ENCODE measurements around the gene DEFB124.
"Not testable (repeated sequence)": the region's sequence is repeated elsewhere in the genome, so short reads cannot be mapped to it uniquely, and the experiment has no call there.

DEFB124 gene

DNA sequence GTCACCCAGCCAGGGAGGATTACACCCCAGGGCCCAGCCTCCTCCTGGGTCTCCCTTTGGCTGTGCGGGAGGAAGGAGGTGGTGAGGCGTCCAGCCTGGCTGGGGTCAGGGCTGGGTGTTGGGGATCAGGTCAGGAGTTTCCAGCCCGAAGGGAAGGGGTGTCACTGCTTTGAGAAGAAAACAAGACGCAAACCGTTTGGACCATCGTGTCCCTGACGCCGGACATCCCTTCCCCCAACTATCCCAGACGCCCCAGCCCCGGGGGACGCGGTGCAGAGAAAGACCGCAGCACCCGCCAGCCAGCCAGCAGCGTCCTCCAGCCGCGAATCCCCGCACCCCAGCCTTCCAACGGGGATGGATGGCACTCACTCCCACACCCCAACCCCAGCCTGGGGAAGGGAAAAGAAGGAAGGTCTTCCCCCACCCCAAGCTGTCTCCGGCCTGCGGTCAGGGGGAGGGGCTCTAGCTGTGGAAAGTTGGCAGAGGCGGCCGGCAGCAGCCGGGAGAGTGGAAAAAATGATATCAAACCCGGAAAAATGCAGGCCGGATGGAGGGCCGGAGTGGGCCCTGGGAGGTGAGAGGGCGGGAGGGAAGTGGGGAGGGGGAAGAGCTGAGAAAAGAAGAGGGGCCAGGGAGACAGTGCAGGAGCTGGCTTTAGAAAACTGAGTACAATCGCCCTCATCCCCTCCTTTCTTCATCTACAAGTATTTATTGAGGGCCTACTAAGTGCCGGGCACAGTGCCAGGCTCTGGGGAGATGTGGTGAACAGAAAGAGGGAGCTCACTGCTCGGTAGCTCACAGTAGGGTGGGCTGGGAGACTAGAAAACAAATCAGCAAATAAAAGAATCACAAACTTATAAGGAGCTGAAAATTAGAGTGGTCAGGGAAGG lies 10.8 kb upstream of the DEFB124 start:
- DNase-seq, result no peak

DNA sequence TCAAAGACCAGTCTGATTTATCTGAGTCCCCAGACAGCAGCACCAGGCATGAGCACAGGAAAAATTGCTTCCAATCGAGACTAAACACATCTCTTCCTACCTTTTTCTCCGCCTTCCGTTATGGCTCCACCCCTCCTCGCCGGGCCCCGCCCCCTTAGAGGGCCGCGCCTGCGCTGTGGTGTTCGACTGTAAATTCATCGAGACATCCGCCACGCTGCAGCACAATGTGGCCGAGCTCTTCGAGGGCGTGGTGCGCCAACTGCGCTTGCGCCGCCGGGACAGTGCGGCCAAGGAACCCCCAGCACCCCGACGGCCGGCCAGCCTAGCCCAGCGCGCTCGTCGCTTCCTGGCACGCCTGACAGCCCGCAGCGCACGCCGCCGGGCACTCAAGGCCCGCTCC lies 9.1 kb upstream of the DEFB124 start:
- no peak for DNase-seq

DNA sequence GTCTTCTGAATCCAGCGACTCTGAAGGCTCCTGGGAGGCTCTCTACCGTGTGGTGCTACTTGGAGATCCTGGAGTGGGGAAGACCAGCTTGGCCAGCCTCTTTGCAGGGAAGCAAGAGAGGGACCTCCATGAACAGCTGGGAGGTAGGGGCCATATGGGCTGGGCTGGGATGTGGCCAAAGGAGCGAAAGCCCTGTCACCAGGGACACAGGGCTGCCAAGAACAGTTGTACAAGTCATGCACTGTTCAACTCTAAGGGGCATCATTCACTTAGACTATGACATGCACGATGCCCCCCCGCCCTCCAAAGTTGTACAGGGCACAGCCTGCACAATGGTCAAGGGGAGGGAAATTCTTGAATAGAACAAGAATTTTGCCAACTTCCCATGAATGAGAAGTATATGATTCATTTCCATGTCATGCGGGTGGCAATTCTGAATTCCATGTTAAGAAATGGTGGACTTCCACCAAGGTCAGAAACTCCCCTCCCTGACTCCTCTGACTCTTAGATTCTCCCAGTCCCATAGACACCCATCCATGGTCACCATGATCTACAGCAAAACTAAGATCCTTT lies 1.8 kb upstream of the DEFB124 start:
- no peak for DNase-seq

DNA sequence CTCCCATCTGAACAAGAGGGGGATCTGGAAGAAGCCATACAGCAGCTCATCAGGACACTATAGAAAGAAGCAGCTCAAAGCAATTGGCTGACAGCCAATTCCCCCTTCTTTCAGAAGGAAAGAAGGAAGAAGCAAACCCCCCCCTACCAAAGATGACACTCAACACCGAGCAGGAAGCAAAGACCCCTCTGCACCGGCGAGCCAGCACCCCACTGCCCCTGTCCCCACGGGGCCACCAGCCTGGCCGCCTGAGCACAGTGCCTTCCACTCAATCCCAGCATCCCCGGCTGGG lies 1.3 kb upstream of the DEFB124 start:
- DNase-seq, result no peak

DNA sequence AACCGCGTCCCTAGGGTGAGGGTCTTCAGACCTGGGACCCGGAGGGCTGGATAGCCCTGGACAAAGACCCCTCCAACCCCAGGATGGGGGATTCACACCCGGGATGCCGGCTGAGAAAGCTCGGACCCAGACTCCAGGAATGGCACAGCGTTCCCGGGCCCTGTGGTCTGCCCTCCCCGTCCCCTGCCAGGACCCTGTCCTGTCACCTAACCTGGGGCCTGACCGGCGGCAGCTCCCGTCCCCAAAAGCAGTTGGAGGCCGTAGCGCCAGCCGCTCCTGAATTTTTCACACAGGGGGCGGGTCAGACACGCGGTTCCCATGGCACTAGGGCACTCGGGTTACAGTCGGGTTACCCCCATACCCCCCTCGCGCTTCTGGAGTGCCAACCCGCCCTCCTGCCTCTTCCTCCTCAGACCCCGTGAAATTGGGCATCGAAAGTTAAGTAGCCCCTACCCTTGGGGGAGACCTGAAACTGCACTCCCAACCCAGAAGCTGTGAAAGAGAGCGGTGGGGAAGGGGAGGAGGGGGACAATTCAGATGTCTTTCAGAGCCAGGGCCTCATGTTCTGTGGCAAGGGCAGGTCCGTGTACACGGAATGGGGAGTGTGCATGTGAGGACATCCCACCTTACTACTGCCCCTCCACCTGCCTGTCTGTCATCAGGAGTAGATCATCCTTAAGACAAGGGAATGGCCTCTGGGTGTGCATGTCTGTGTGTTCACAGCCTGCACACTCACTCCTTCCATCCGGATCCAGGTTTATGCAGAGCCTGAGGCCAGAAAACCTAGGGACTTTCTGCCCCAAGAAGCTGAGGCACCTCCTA lies 756 bp upstream of the DEFB124 start:
- DNase-seq, result no peak

DNA sequence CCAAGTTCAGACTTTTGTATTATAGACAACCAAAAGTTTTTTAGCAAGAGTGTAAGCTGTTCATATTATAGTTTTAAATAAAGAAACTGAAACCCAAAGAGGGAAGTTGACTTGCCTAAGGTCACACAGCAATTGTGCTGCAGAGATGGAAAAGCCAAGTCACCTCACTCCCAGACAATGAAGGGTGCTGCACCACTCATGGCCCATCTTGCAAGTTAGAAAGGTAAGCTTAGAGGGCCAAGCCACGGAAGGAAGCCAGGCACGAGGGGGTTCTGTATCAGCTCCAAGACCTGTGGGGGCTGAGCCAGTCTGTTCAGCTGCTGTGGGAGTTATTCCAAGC lies 860 bp downstream of the DEFB124 start:
- DNase-seq, result no peak

DNA sequence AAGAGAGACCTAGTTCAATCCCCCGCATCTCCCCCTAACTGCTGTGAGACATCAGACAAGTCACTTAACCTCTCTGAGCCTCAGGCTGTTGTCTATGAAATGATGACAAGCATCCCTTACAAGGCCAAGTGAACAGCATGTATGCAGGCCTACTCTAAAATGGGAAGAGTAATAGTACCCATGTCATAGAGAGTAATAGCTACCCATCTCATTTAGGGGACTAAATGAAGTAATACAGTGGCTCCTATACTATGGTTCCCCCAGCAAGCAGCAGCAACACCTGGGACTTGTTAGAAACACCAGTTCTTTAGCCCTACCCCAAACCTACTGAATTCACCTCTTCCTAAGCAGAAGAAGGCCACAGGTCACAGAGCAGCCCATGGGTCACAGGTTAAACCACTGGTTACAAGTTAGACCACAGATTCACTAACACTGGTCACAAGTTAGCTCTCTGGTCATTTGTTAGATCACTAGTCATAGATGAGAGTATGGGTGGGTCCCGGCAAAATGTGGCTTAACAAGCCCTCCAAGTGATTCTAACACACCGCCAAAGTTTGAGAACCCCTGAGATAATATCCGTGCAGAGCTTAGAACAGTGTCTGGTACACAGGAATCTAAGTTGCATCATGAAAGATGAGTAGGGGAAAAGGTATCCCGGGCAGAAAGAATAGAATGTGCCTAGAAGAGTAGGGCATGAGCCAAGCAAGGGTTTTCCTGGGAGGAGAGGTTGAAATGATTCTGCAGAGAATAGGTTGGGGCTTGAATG lies 1.4 kb downstream of the DEFB124 start:
- no peak for DNase-seq

DNA sequence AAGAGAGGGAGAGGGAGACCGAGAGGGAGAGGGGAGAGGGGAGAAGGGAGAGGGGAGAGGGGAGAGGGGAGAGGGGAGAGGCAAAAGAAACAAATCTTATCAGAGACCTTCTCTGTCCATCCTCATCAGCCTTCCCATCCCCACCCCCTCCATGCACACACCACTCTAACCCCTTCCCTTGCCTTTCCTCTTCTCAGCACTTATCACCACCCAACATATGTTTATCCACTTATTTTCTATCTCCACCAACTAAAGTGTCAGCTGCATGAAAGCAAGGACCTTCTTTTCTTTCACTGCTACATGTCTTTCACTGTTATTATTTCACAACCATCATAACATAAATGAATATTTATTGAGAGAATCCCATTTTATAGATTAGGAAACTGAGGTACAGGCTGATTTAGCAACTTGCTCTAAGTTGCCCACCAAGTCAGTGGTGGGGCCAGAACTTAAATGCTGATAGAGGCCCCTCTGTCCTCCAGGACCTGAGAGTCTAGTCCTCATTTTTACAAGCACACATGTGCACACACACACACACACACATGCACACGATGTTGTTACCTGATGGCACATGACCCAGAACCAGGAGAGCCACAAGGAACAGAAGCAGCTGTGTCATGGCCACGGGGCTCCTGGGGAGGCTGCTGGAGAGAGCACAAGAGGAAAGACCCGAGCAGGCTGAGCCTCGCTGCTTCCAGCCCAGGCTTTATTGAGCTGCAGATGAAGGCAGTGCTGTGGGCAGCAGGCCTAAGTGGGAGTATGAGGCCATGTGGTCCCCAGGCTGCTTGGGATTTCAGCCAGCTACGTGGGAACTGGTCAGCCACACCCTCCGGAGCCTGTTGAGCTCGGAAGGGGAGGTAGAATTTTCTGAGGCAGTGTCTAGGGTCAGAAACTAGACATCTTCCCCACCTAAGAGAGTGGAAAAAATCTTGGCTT lies 2.3 kb downstream of the DEFB124 start:
- no peak for DNase-seq

DNA sequence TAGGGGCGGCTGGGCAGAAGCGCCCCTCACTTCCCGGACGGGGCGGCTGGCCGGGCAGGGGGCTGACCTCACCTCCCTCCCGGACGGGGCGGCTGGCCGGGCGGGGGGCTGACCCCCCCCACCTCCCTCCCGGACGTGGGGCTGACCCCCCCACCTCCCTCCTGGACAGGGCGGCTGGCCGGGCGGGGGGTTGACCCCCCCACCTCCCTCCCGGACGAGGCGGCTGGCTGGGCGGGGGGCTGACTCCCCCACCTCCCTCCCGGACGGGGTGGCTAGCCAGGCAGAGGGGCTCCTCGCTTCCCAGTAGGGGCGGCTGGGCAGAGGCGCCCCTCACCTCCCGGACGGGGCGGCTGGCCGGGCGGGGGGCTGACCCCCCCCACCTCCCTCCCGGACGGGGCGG lies 4.0 kb downstream of the DEFB124 start:
- not testable (repeated sequence) for DNase-seq

DNA sequence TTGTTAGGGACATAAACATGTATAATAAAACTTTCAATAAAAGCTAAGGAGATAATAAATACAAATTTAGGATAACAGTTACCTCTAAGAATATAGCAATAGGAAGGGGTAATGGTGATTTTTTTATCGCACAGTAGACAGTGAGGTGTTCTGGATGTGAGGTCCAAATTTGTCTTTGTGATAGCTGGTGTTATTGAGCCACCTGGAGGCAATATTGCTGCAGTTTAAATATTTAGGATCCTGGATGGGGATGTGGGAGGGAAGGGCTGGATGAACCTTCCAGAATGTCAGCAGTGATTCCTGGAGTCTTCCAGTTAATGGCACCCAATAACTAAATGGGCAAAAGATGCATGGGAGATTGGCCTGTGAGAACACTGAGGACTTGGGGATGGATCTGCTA lies 20.6 kb downstream of the DEFB124 start:
- DNase-seq, result no peak

DNA sequence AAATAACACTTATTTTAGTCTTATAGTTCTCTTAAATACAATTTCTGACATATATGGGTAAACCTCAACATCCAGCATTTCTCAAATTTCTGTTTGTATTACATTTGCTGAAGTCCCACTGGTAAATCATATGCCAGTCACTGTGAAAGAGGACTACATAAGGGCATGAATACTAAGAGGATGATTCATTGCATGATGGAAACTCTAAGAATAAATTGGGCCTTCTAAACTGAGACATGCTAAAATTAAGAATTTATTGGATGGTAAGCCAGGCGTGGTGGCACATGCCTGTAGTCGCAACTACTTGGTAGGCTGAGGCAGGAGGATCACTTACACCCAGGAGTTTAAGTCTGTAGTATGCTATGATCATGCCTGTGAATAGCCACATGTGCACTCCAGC lies 22.4 kb downstream of the DEFB124 start:
- DNase-seq, result no peak

DNA sequence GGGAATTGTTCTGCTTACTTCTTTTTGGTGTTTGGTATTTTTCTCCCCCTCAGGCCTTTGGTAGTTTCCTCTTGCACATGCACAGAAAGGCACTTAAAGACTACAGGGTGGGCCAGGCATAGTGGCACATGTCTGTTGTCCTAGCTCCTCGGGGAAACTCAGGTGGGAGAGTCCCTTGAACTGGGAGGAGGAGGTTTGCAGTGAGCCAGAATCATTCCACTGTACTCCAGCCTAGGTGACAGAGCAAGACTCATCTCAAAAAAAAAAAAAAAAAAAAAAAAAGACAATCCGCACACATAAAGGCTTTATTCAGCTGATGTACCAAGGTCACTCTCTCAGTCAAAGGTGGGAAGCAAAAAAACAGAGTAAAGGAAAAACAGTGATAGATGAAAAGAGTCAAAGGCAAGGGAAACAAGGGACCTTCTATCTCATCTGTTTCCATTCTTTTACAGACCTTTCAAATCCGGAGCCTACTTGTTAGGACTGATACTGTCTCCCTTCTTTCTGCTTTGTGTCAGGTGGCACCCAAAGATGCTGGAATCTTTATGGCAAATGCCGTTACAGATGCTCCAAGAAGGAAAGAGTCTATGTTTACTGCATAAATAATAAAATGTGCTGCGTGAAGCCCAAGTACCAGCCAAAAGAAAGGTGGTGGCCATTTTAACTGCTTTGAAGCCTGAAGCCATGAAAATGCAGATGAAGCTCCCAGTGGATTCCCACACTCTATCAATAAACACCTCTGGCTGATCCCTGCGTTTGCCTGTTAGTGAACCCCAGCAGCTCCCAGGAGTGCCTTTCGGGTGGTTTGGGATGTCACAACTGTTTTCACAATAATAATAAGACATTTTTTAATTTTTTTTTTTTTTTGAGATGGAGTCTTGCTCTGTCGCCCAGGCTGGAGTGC lies 25.2 kb downstream of the DEFB124 start:
- no peak for DNase-seq

DNA sequence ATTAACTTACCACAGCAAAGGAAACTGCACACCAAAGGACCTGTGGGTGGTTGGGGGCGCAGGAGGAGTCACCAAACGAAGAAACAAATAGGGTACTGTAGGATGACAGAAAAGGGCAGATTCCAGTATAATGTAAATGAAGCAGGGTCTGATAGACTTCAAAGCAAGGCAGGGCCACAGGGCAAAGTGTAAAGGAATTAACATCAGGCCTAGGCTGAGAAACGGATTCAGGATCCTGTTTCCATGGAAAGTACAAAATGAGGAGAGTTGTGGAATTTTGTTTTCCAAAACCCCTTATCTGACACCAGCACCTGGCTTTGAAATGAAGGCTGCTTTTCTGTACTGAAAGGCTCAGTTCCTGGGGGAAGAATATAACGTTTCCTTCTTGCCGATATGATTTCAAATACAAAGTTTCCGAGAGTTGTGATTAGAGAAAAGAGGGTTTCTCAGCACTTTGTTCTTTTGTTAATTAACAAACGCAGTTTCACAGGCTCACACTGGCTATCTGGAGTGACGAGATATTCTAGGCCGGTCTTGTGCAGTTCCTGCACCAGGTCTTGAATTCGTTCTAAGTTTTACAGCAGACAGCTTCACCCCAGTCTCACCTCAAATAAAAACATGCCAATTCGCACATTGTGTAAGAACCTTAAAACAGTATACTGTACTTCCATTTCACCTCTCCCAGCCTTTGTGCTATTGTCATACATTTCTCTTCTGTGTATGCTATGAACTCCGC lies 28.7 kb downstream of the DEFB124 start:
- no peak for DNase-seq

DNA sequence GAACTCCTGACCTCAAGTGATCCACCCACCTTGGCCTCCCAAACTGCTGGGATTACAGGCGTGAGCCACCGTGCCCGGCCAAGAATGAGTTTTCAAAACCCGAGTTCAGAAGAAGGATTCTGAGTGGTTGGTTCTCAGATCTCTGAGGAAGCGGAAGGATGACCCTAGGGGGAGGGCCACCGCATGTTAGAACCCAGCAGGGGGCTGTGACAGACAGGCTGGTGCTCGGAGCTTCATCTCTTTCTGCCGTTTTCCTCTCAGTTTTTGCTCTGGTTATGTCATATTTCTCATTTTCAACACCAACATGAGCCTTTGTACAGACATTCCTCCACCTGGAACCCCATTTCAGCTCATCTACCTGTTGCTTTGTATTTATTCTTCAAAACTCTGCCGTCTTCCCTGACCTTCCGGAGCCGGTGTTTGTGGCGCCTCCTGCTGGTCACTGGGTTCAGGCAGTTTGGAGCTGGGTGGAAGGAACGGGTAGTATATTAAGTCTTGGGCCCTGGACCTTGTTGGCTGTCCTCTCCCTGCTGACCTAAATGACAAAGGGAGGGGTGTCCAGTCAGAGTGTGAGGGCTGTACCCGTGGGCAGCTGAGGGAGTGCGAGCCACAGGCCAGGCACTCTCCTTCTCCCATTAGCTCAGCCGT lies 34.8 kb downstream of the DEFB124 start, which contains the start of gene DEFB123:
Gene DEFB123 (plus strand): TSS at position 621 of the 648 bp plus-strand sequence. CDS start 67 bp downstream, outside the sequence.
- no peak for DNase-seq

DNA sequence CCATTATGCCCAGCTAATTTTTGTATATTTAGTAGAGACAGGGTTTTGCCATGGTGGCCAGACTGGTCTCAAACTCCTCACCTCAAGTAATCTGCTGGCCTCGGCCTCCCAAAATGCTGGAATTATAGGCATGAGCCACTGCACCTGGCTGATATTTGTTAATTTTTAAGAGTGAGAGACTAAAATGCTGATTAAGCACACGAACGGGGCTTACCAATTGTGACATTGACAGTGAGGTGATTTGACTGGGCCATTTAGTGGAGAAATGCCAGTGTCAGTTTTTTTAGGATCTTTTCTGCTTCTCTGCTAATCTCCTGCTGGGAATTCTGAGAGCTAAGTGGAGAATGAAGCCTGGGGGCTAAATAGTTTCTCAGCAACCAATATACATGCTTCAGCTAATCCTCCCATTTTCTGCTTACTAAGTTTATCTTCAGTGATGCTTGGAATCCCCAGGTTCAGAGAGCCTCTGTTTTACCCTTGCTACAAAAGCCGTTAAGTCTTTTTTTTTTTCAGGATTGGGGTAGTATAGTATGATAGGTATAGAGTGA lies 44.3 kb downstream of the DEFB124 start:
- no peak for DNase-seq

DNA sequence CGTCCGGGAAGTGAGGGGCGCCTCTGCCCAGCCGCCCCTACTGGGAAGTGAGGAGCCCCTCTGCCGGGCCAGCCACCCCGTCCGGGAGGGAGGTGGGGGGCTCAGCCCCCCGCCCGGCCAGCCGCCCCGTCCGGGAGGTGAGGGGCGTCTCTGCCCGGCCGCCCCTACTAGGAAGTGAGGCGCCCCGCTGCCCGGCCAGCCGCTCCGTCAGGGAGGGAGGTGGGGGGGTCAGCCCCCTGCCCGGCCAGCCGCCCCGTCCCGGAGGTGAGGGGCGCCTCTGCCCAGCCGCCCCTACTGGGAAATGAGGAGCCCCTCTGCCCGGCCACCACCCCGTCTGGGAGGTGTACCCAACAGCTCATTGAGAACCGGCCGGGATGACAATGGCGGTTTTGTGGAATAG lies 47.4 kb downstream of the DEFB124 start:
- not testable (repeated sequence) for DNase-seq

DNA sequence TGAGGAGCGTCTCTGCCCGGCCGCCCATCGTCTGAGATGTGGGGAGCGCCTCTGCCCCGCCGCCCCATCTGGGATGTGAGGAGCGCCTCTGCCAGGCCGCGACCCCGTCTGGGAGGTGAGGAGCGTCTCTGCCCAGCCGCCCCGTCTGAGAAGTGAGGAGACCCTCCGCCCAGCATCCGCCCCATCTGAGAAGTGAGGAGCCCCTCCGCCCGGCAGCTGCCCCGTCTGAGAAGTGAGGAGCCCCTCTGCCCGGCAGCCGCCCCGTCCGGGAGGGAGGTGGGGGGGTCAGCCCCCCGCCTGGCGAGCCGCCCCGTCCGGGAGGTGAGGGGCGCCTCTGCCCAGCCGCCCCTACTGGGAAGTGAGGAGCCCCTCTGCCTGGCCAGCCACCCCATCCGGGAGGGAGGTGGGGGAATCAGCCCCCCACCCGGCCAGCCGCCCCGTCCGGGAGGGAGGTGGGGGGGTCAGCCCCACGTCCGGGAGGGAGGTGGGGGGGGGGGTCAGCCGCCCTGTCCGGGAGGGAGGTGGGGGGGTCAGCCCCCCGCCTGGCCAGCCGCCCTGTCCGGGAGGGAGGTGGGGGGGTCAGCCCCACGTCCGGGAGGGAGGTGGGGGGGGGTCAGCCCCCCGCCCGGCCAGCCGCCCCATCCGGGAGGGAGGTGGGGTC lies 47.9 kb downstream of the DEFB124 start:
- DNase-seq, result not testable (repeated sequence)

DNA sequence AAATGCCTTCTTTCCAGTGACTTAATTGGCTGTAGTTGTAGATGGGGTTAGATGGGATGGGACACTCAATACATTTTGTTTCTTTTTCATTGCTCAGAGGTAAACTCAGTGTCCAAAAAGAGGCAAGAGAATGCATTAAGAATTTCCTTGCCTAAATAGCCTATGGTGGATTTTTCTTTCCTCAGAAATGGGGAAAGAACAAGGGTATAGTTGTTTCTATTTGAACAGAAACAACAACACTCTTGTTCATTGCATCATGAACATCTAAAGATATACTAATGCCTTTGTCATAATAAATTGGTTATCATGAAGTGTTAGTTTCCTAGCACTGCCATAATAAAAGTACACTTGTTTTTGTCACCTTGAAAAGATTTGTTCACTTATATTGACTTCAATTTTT lies 49.1 kb downstream of the DEFB124 start:
- DNase-seq, result no peak

DNA sequence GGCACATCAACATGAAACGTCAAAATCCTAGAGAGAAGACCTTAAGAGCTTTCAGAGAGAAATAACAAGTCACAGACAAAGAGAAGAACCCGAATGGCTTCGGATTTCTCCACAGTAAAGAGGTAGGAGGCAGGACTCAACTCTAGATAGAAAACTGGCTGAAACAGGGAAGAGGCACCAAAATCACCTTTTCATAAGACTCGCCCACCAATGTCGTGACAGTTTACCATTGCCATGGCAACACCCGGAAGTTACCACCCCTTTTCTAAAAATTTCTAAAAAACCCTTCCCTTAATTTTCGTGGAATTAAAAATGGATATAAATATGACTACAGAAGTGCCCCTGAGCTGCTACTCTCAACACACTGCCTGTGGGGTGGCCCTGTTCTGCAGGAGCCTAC lies 56.6 kb downstream of the DEFB124 start:
- no peak for DNase-seq

All from T1000 (cell line).